Thyroid gland (tissue), 4 donors: ENCODE measurements around the gene CKMT2. TPM values are rescaled to one million over a fixed set of nuclear protein-coding genes. Genes with fewer than 3 reads are reported as not detected.

ENCODE experiments used
- DNase-seq, 2 donors: peaks; one replicate each; pipeline ENCODE4 v3.0.0-alpha.2; 2019
- H3K27ac ChIP-seq, 3 donors: fragments of 200-600 bp; sonication (generic); 1 replicate in 2 of 3; 2 replicates in 1 of 3; pipeline ENCODE4 v1.5.1; 2016 to 2019; ENCODE audit warnings: mild to moderate bottlenecking in 1 of 3, moderate library complexity in 1 of 3
- H3K27me3 ChIP-seq: fragments of 200-600 bp; sonication (generic); one replicate; pipeline ENCODE4 v1.5.1; 2019
- H3K36me3 ChIP-seq, 2 donors: fragments of 200-600 bp; sonication (generic); one replicate each; pipeline ENCODE4 v1.5.1; 2016 to 2019
- H3K4me1 ChIP-seq, 2 donors: fragments of 200-600 bp; sonication (generic); one replicate each; pipeline ENCODE4 v1.5.1; 2017 to 2019
- H3K4me3 ChIP-seq, 3 donors: fragments of 200-600 bp; sonication (generic); replicated peaks in 1 of 3; 1 replicate in 2 of 3; 2 replicates in 1 of 3; pipeline ENCODE4 v1.5.1; 2016; ENCODE audit warnings: mild to moderate bottlenecking in 1 of 3
- H3K9me3 ChIP-seq: fragments of 200-600 bp; sonication (generic); one replicate; pipeline ENCODE4 v1.5.1; 2017
- CTCF ChIP-seq, 6 experiments: fragments of 200-600 bp in 3 of 6; fragments of 450-650 bp in 3 of 6; sonication (generic) in 3 of 6; IDR thresholded peaks; one replicate each; pipeline ENCODE4 v1.5.1; 2016 to 2019; ENCODE audit warnings: antibody characterized with exemption in 6 of 6, mild to moderate bottlenecking in 2 of 6, inconsistent platforms in 1 of 6, moderate library complexity in 1 of 6
- POLR2A ChIP-seq, 2 donors: fragments of 450-650 bp; IDR thresholded peaks; one replicate each; pipeline ENCODE4 v1.6.1; 2017; ENCODE audit warnings: antibody characterized with exemption in 2 of 2, mild to moderate bottlenecking in 2 of 2, moderate library complexity in 1 of 2
- WGBS, 2 donors: methylation state at CpG; one replicate each; pipeline ENCODE4 v1.1.5; 2017; 5-methylcytosine and 5-hydroxymethylcytosine counted together
- intact Hi-C: fragments of 100-400 bp; cut with DNase I; formaldehyde crosslinking; loops from one replicate; pipeline ENCODE4 v1.15.1; 2023
- small RNA-seq: library from RNA; depleted of rRNA; stranded (forward); fragments of <200 nt; gene quantifications from one replicate; pipeline ENCODE3, GENCODE V24; 2016
- total RNA-seq, 4 donors: library from RNA; depleted of rRNA; stranded (reverse); fragments of >200 nt; gene quantifications; one replicate each; pipeline ENCODE4 v1.2.3, GENCODE V29; 2016

Gene CKMT2
- total RNA-seq, 4 donors from 2014 or later: 1.7 to 24.4 (median 16.1) TPM

GRCh38 chr5:81315830-81316229 is 82.7 kb downstream of the CKMT2 start:
- DNase-seq: no peak
- H3K4me1 ChIP-seq: no peaks in the 10 kb centered on the region
- no peaks in the 10 kb centered on the region for H3K9me3 ChIP-seq
- H3K27me3 ChIP-seq: no peaks in the 10 kb centered on the region
- intact Hi-C loops: no loop called here
- H3K27ac ChIP-seq: no peak overlapping the region
- no peak overlapping the region for H3K4me3 ChIP-seq
- TF ChIP-seq CTCF (IDR thresholded peaks at IDR 0.05) (no peak), POLR2A (IDR thresholded peaks at IDR 0.05) (no peak)
- 91 to 92% methylated on average over 4 of the region's 4 CpGs for WGBS, 2 donors
- H3K36me3 ChIP-seq: peaks cover 10 to 22% of the 10 kb centered on the region in 2 donors

Small RNA genes lying within 50 kb of the gene (small RNA-seq; reads per million reads assigned to genes)
- gene AC026436.1: not detected

Other genes with a start within 250 kb of the CKMT2 start
- gene ZCCHC9, start 68.3 kb downstream of the CKMT2 start, total RNA-seq: 10 to 100 TPM; 15.0 to 38.2 (median 19.7) TPM
- gene ACOT12, start 160.8 kb downstream of the CKMT2 start, total RNA-seq: not detected